HepG2 (cell line): ENCODE measurements around the gene TLE1. TPM values are rescaled to one million over a fixed set of nuclear protein-coding genes. Genes with fewer than 3 reads are reported as not detected.

Source experiments
- ATAC-seq: fragments of 200-7000 bp; cut with Tn5 transposase; 3 replicates; pipeline ENCODE4 v1.9.1; 2020; ENCODE audit warnings: mild to moderate bottlenecking, moderate library complexity
- BruUV-seq: library from RNA; stranded (reverse); fragments of 400-500 nt; replicated peaks from 2 replicates; lab custom pipeline; 2021; lab: Mats Ljungman, UMichigan
- CTCF ChIA-PET: fragments of 300-600 bp; formaldehyde crosslinking; extraction: SDS; loops from one replicate; lab custom pipeline; 2021; ENCODE audit warnings: low total read pairs, inconsistent platforms, low intra/inter-chr PET ratio; lab: Yijun Ruan, JAX
- POLR2A ChIA-PET: fragments of 350-600 bp; sonication (Branson Sonifier 250); formaldehyde crosslinking; loops from one replicate; lab custom pipeline; 2020; ENCODE audit warnings: antibody characterized with exemption, inconsistent platforms; lab: Yijun Ruan, JAX
- DNase-seq: peaks from one replicate; pipeline ENCODE4 v3.0.0-alpha.2; 2015; ENCODE audit warnings: low spot score
- FAIRE-seq: peaks from 3 replicates; lab custom pipeline; 2011; peaks lifted over from hg19 to GRCh38; lab: Jason Lieb, UNC
- H2AFZ ChIP-seq: one replicate; pipeline ENCODE4 v1.6.1; 2011; ENCODE audit warnings: low read length, inconsistent platforms
- H3K27ac ChIP-seq: fragments of 300-600 bp; 3 replicates; pipeline ENCODE4 v1.8.0; 2011; ENCODE audit warnings: mixed run types, mild to moderate bottlenecking, mixed read lengths, low read length, inconsistent platforms; ENCODE audit not compliant: insufficient read depth; ENCODE audit errors: extremely low read length
- H3K27me3 ChIP-seq, 2 experiments: fragments of 200-600 bp in 1 of 2; 2 replicates in 1 of 2; 3 replicates in 1 of 2; pipeline versions ENCODE4 v1.6.0 to v1.8.0; 2011; ENCODE audit warnings: low read length in 2 of 2, mild to moderate bottlenecking in 2 of 2, moderate library complexity in 2 of 2, inconsistent platforms in 1 of 2; ENCODE audit not compliant: insufficient read depth in 2 of 2, control insufficient read depth in 1 of 2
- H3K36me3 ChIP-seq, 2 experiments: fragments of 200-600 bp in 1 of 2; replicated peaks in 1 of 2; 2 replicates in 1 of 2; 3 replicates in 1 of 2; pipeline versions ENCODE4 v1.5.1 to v1.8.0; 2011; ENCODE audit warnings: low read length in 2 of 2, inconsistent platforms in 1 of 2; ENCODE audit not compliant: insufficient read depth in 2 of 2, control insufficient read depth in 1 of 2
- H3K4me1 ChIP-seq: 2 replicates; pipeline ENCODE4 v1.5.1; 2012; ENCODE audit warnings: low read length, inconsistent platforms; ENCODE audit not compliant: insufficient read depth
- H3K4me2 ChIP-seq: 2 replicates; pipeline ENCODE4 v1.6.0; 2011; ENCODE audit warnings: low read depth, low read length, inconsistent platforms
- H3K4me3 ChIP-seq, 3 experiments: fragments of 200-600 bp in 1 of 3; sonication (generic), shearing (Covaris generic) in 1 of 3; replicated peaks in 1 of 3; 2 replicates each; pipeline ENCODE4 v1.5.1; 2011 to 2016; ENCODE audit warnings: low read length in 3 of 3, inconsistent platforms in 2 of 3, low read depth in 2 of 3, mild to moderate bottlenecking in 2 of 3, control low read depth in 1 of 3, mixed read lengths in 1 of 3; ENCODE audit not compliant: insufficient read depth in 1 of 3
- H3K79me2 ChIP-seq: one replicate; pipeline ENCODE4 v1.6.1; 2011; ENCODE audit warnings: low read length, inconsistent platforms; ENCODE audit not compliant: insufficient read depth
- H3K9ac ChIP-seq: 2 replicates; pipeline ENCODE4 v1.6.0; 2011; ENCODE audit warnings: mild to moderate bottlenecking, low read depth, low read length, inconsistent platforms; ENCODE audit not compliant: insufficient read depth
- H3K9me3 ChIP-seq: 2 replicates; pipeline ENCODE4 v1.5.1; 2012; ENCODE audit warnings: mild to moderate bottlenecking, low read length
- H4K20me1 ChIP-seq: 2 replicates; pipeline ENCODE4 v1.6.0; 2011; ENCODE audit warnings: inconsistent platforms, mild to moderate bottlenecking, low read length, moderate library complexity; ENCODE audit not compliant: insufficient read depth
- EHMT2 ChIP-seq: fragments of 200-600 bp; sonication (generic); IDR thresholded peaks from 2 replicates; pipeline ENCODE4 v1.7.0; 2017; ENCODE audit warnings: antibody characterized with exemption, low read depth, low read length, borderline replicate concordance
- FOXA3 ChIP-seq: IDR thresholded peaks from 2 replicates; pipeline ENCODE4 v1.6.1; 2016; ENCODE audit warnings: missing genetic modification reagents, missing compliant biosample characterization
- FOXM1 ChIP-seq: sonication (generic); formaldehyde crosslinking; IDR thresholded peaks from 2 replicates; pipeline ENCODE4 v1.5.0; 2020; ENCODE audit warnings: missing genetic modification reagents
- MIXL1 ChIP-seq: IDR thresholded peaks from 2 replicates; pipeline ENCODE4 v1.6.1; 2016
- NFATC3 ChIP-seq: sonication (generic); formaldehyde crosslinking; IDR thresholded peaks from 2 replicates; pipeline ENCODE4 v1.5.1; 2020; ENCODE audit warnings: mild to moderate bottlenecking, missing genetic modification reagents
- NFRKB ChIP-seq: fragments of 450-650 bp; IDR thresholded peaks from 2 replicates; pipeline ENCODE4 v1.6.1; 2017
- THYN1 ChIP-seq: sonication (generic); formaldehyde crosslinking; IDR thresholded peaks from 2 replicates; pipeline ENCODE4 v1.8.1; 2023; ENCODE audit warnings: low read depth, mild to moderate bottlenecking, moderate library complexity, missing genetic modification reagents, borderline replicate concordance
- ZNF275 ChIP-seq: sonication (generic); formaldehyde crosslinking; IDR thresholded peaks from 2 replicates; pipeline ENCODE4 v1.8.0; 2022; ENCODE audit warnings: missing genetic modification reagents, mild to moderate bottlenecking, inconsistent platforms, borderline replicate concordance
- ZNF318 ChIP-seq: sonication (generic); formaldehyde crosslinking; IDR thresholded peaks from 2 replicates; pipeline ENCODE4 v1.4.0; 2020; ENCODE audit warnings: mild to moderate bottlenecking, missing genetic modification reagents
- ZNF350 ChIP-seq: sonication (generic); formaldehyde crosslinking; IDR thresholded peaks from 2 replicates; pipeline ENCODE4 v1.4.0; 2020; ENCODE audit warnings: mild to moderate bottlenecking, low read depth, missing genetic modification reagents, borderline replicate concordance
- WGBS: methylation state at CpG from one replicate; pipeline ENCODE4 v1.1.6; 2017; ENCODE audit warnings: low lambda C conversion rate; 5-methylcytosine and 5-hydroxymethylcytosine counted together
- in situ Hi-C: cut with HindIII; loops from 2 replicates; pipeline ENCODE4 v1.10.0; 2017; ENCODE audit warnings: low pct_unique_long_range_greater_than_20kb; ENCODE audit not compliant: extremely low pct_ligation_motif_present
- intact Hi-C: fragments of 100-400 bp; cut with micrococcal nuclease; formaldehyde crosslinking; loops from one replicate; pipeline ENCODE4 v1.10.0; 2022; ENCODE audit not compliant: unreplicated experiment
- polyA plus RNA-seq, 8 experiments: library from polyadenylated mRNA; depleted of rRNA in 3 of 8; stranded (reverse) in 7 of 8; unstranded in 1 of 8; fragments of >200 nt; fragmentation: Illumina TruSeq in 4 of 8; extraction: Trizol in 4 of 8; gene quantifications; 2 replicates each; pipeline versions ENCODE4 v1.2.1 to v1.2.3, GENCODE V29; 2011 to 2016; ENCODE audit warnings: low read depth in 4 of 8, missing spikeins in 1 of 8, mixed read lengths in 1 of 8; ENCODE audit not compliant: insufficient read depth in 1 of 8
- total RNA-seq, 5 experiments: library from RNA; depleted of rRNA; stranded (reverse); fragments of >200 nt; fragmentation: Illumina TruSeq; extraction: Trizol; gene quantifications; 2 replicates each; pipeline ENCODE4 v1.2.3, GENCODE V29; 2016; ENCODE audit warnings: low read depth in 1 of 5

Gene TLE1
- total and polyA plus RNA-seq, 2 of the 13 experiments (the other 11 are each of a cell fraction or from before 2014, with no cell fraction given): 35.9 to 109 TPM

GRCh38 chr9:81666123-81666522 is 23.2 kb downstream of the TLE1 start:
- CTCF ChIA-PET: no interaction called here
- DNase-seq (no peak), FAIRE-seq (no peak)
- in situ Hi-C loops: no loop called here
- no peaks in the 10 kb centered on the region for H3K9me3 ChIP-seq
- no peak overlapping the region for H3K4me2 ChIP-seq
- H3K9ac ChIP-seq: no peak overlapping the region
- no TSS peak for BruUV-seq
- peaks cover 93% of the 10 kb centered on the region for H3K79me2 ChIP-seq
- no peak overlapping the region for H2AFZ ChIP-seq
- POLR2A ChIA-PET: no interaction called here
- H4K20me1 ChIP-seq: peaks cover 77% of the 10 kb centered on the region
- 97% methylated on average over 4 of the region's 4 CpGs for WGBS
- no peak overlapping the region for H3K4me3 ChIP-seq
- H3K27me3 ChIP-seq: no peaks in the 10 kb centered on the region
- intact Hi-C loops: no loop called here
- no peak for TF ChIP-seq THYN1 (CRISPR knock-in tag)
- no peak for TF ChIP-seq ZNF275
- TF ChIP-seq, all 625 proteins: peak for 0
- Histone ChIP-seq H3K27ac (no peak overlapping the region), H3K4me1 (peaks cover 18% of the 10 kb centered on the region), H3K36me3 (peaks cover 10 to 71% of the 10 kb centered on the region in 2 experiments)
- no peak for ATAC-seq

GRCh38 chr9:81665322-81665871 is 23.9 kb downstream of the TLE1 start:
- POLR2A ChIA-PET: no interaction called here
- Histone ChIP-seq H3K9ac (no peak overlapping the region), H3K4me1 (peaks cover 18% of the 10 kb centered on the region), H3K27me3 (no peaks in the 10 kb centered on the region), H3K27ac (no peak overlapping the region), H3K36me3 (peaks cover 10 to 66% of the 10 kb centered on the region in 2 experiments), H3K79me2 (peaks cover 86% of the 10 kb centered on the region), H3K4me2 (no peak overlapping the region), H3K9me3 (no peaks in the 10 kb centered on the region), H3K4me3 (no peak overlapping the region), H4K20me1 (peaks cover 70% of the 10 kb centered on the region), H2AFZ (no peak overlapping the region)
- intact Hi-C loops: no loop called here
- FAIRE-seq: no peak
- BruUV-seq: TSS peak; percentile 14
- WGBS: 95% methylated on average over 6 of the region's 6 CpGs
- no peak for DNase-seq
- CTCF ChIA-PET: no interaction called here
- no peak for ATAC-seq
- in situ Hi-C loops: no loop called here
- TF ChIP-seq NFRKB (no peak), EHMT2 (no peak), ZNF318 (CRISPR knock-in tag) (no peak), MIXL1 (CRISPR knock-in tag) (no peak), NFATC3 (CRISPR knock-in tag) (no peak), ZNF350 (CRISPR knock-in tag) (no peak), FOXA3 (no peak), FOXM1 (CRISPR knock-in tag) (no peak)
